Hepatocyte (in vitro differentiated cells): Measurements from ENCODE around the gene PRSS16. TPM values are rescaled to one million over a fixed set of nuclear protein-coding genes. Genes with fewer than 3 reads are reported as not detected.

ENCODE experiments used
- DNase-seq: peaks from one replicate; pipeline ENCODE4 v3.0.0-alpha.2; 2016; ENCODE audit warnings: low spot score
- H2AFZ ChIP-seq: fragments of 200-600 bp; sonication (generic); 2 replicates; pipeline ENCODE4 v1.6.0; 2016; ENCODE audit warnings: antibody characterized with exemption, mild to moderate bottlenecking
- H3K27ac ChIP-seq: fragments of 200-600 bp; sonication (generic); 2 replicates; pipeline ENCODE4 v1.5.1; 2016; ENCODE audit warnings: mild to moderate bottlenecking
- H3K27me3 ChIP-seq: fragments of 200-600 bp; sonication (generic); 2 replicates; pipeline ENCODE4 v1.6.1; 2016
- H3K36me3 ChIP-seq: fragments of 200-600 bp; sonication (generic); replicated peaks from 2 replicates; pipeline ENCODE4 v1.5.1; 2016; ENCODE audit warnings: low read depth; ENCODE audit not compliant: insufficient read depth
- H3K4me1 ChIP-seq: fragments of 200-600 bp; sonication (generic); 2 replicates; pipeline ENCODE4 v1.5.1; 2016; ENCODE audit warnings: mild to moderate bottlenecking, moderate library complexity; ENCODE audit not compliant: insufficient read depth
- H3K4me2 ChIP-seq: fragments of 200-600 bp; sonication (generic); 2 replicates; pipeline ENCODE4 v1.6.0; 2016
- H3K4me3 ChIP-seq: fragments of 200-600 bp; sonication (generic); 2 replicates; pipeline ENCODE4 v1.5.1; 2016; ENCODE audit warnings: mild to moderate bottlenecking
- H3K79me2 ChIP-seq: fragments of 200-600 bp; sonication (generic); 2 replicates; pipeline ENCODE4 v1.6.0; 2017; ENCODE audit warnings: mild to moderate bottlenecking
- H3K9me2 ChIP-seq: fragments of 200-600 bp; sonication (generic); replicated peaks from 2 replicates; pipeline ENCODE4 v1.6.0; 2017; ENCODE audit warnings: mild to moderate bottlenecking; ENCODE audit not compliant: insufficient read depth
- H3K9me3 ChIP-seq: fragments of 200-600 bp; sonication (generic); 2 replicates; pipeline ENCODE4 v1.5.1; 2016; ENCODE audit warnings: low read depth, mild to moderate bottlenecking
- H4K20me1 ChIP-seq: fragments of 200-600 bp; sonication (generic); 2 replicates; pipeline ENCODE4 v1.6.0; 2016; ENCODE audit warnings: mild to moderate bottlenecking; ENCODE audit not compliant: insufficient read depth, poor library complexity, severe bottlenecking
- EZH2 ChIP-seq: fragments of 200-600 bp; sonication (generic); IDR thresholded peaks from 2 replicates; pipeline ENCODE4 v1.6.1; 2016; ENCODE audit warnings: antibody characterized with exemption, mild to moderate bottlenecking, borderline replicate concordance
- EZH2phosphoT487 ChIP-seq: fragments of 200-600 bp; sonication (generic); IDR thresholded peaks from one replicate; pipeline ENCODE4 v1.6.1; 2018; ENCODE audit warnings: antibody characterized with exemption, mild to moderate bottlenecking, low read depth, moderate library complexity; ENCODE audit not compliant: unreplicated experiment, severe bottlenecking
- WGBS: methylation state at CpG from one replicate; pipeline ENCODE4 v1.1.6; 2016; ENCODE audit warnings: low lambda C conversion rate; ENCODE audit errors: missing lambda C conversion rate; 5-methylcytosine and 5-hydroxymethylcytosine counted together
- polyA plus RNA-seq: library from polyadenylated mRNA; unstranded; fragments of >200 nt; fragmentation: Nextera tagmentation; extraction: Ambion mirVana; gene quantifications from 2 replicates; pipeline ENCODE4 v1.2.1, GENCODE V29; 2016
- total RNA-seq: library from RNA; depleted of rRNA; stranded (reverse); fragments of >200 nt; gene quantifications from 2 replicates; pipeline ENCODE4 v1.2.3, GENCODE V29; 2014
- TF ChIP-seq, protein P1 (sequence below): fragments of 200-600 bp; sonication (generic); IDR thresholded peaks from 2 replicates; pipeline ENCODE4 v1.5.1; 2016; ENCODE audit warnings: antibody characterized with exemption, mild to moderate bottlenecking; ENCODE audit not compliant: poor library complexity

PRSS16 gene
- total and polyA plus RNA-seq, 2 experiments from 2014 or later, result 9.9 to 11.7 TPM

GRCh38 chr6:27290065-27290849, 42.8 kb downstream of the PRSS16 start:
- no peaks in the 10 kb centered on the region for H3K36me3 ChIP-seq
- no peaks in the 10 kb centered on the region for H3K9me3 ChIP-seq
- WGBS, result 15% methylated on average over 25 of the region's 25 CpGs
- H2AFZ ChIP-seq, result no peak overlapping the region
- no peaks in the 10 kb centered on the region for H3K9me2 ChIP-seq
- H3K27me3 ChIP-seq, result peaks cover 48% of the 10 kb centered on the region
- no peaks in the 10 kb centered on the region for H3K79me2 ChIP-seq
- no peaks in the 10 kb centered on the region for H4K20me1 ChIP-seq
- H3K4me2 ChIP-seq, result peak overlapping the region; percentile 66
- H3K4me3 ChIP-seq, result no peak overlapping the region
- peak; percentile 53 for DNase-seq
- TF ChIP-seq, protein P1, sequence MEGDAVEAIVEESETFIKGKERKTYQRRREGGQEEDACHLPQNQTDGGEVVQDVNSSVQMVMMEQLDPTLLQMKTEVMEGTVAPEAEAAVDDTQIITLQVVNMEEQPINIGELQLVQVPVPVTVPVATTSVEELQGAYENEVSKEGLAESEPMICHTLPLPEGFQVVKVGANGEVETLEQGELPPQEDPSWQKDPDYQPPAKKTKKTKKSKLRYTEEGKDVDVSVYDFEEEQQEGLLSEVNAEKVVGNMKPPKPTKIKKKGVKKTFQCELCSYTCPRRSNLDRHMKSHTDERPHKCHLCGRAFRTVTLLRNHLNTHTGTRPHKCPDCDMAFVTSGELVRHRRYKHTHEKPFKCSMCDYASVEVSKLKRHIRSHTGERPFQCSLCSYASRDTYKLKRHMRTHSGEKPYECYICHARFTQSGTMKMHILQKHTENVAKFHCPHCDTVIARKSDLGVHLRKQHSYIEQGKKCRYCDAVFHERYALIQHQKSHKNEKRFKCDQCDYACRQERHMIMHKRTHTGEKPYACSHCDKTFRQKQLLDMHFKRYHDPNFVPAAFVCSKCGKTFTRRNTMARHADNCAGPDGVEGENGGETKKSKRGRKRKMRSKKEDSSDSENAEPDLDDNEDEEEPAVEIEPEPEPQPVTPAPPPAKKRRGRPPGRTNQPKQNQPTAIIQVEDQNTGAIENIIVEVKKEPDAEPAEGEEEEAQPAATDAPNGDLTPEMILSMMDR, result no peak
- no peak for TF ChIP-seq EZH2phosphoT487
- peak; percentile 23 for TF ChIP-seq EZH2
- H3K4me1 ChIP-seq, result peaks cover 13% of the 10 kb centered on the region
- no peak overlapping the region for H3K27ac ChIP-seq

DNA sequence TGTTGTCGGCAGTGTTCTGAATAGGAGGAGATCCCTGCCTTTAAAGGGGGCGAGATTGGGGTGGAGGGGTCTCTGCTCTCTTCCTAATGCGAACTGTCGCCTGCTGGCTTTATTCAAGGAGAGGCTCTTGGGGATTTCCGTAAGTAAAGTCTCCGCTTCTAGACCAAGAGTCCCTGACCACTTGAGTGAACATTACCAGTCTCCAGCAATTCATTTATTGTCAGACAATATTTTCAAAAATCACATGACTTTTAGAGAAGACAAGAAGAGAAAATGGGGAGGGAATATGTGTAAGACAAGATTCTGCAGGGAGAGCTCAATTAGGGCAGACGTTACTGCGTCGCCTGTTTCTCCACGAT, 43.3 kb downstream of the PRSS16 start:
- peak overlapping the region; percentile 66 for H3K4me2 ChIP-seq
- WGBS, result 44% methylated on average over 10 of the region's 10 CpGs
- H3K9me2 ChIP-seq, result no peaks in the 10 kb centered on the region
- no peak overlapping the region for H3K4me3 ChIP-seq
- H3K79me2 ChIP-seq, result no peaks in the 10 kb centered on the region
- no peak overlapping the region for H2AFZ ChIP-seq
- H4K20me1 ChIP-seq, result no peaks in the 10 kb centered on the region
- DNase-seq, result no peak
- H3K9me3 ChIP-seq, result no peaks in the 10 kb centered on the region
- no peak for TF ChIP-seq EZH2
- TF ChIP-seq EZH2phosphoT487, result no peak
- TF ChIP-seq, protein P1, result no peak
- H3K27me3 ChIP-seq, result peaks cover 48% of the 10 kb centered on the region
- H3K27ac ChIP-seq, result no peak overlapping the region
- peaks cover 13% of the 10 kb centered on the region for H3K4me1 ChIP-seq
- H3K36me3 ChIP-seq, result no peaks in the 10 kb centered on the region

- Histone ChIP-seq H3K9me3 (no peaks in the 10 kb centered on the region), H4K20me1 (no peaks in the 10 kb centered on the region), H3K27ac (no peak overlapping the region), H3K36me3 (no peaks in the 10 kb centered on the region), H3K79me2 (no peaks in the 10 kb centered on the region), H3K4me2 (peak overlapping the region; percentile 59), H3K4me1 (peaks cover 4% of the 10 kb centered on the region), H2AFZ (no peak overlapping the region), H3K4me3 (no peak overlapping the region), H3K9me2 (no peaks in the 10 kb centered on the region), H3K27me3 (peaks cover 42% of the 10 kb centered on the region)
- DNase-seq, result peak; percentile 63
- TF ChIP-seq EZH2phosphoT487 (no peak), EZH2 (no peak)
- TF ChIP-seq, protein P1, result no peak
- 32% methylated on average over 28 of the region's 28 CpGs for WGBS
Measured at GRCh38 chr6:27293436-27294098, 46.1 kb downstream of the PRSS16 start.
